ENCODE measurements around the gene ZNF385D. TPM values are rescaled to one million over a fixed set of nuclear protein-coding genes. Genes with fewer than 3 reads are reported as not detected.

Gene ZNF385D
- total RNA-seq, 4 donors from 2014 or later, result 0.41 to 5.0 (median 1.6) TPM

- in situ Hi-C loops (cut with MboI; ENCODE audit: low sequenced_read_pairs in 4 of 4), result no loop called here
- H3K4me1 ChIP-seq, result no peaks in the 10 kb centered on the region
- intact Hi-C loops (cut with DNase I; ENCODE audit: low total_unique reads), result no loop called here
- no peak overlapping the region for H3K4me3 ChIP-seq
- no peaks in the 10 kb centered on the region for H3K9me3 ChIP-seq
- no peaks in the 10 kb centered on the region for H3K27me3 ChIP-seq
- ATAC-seq, result no peak
- no peak for DNase-seq
- H3K36me3 ChIP-seq, result no peaks in the 10 kb centered on the region
- TF ChIP-seq POLR2A (IDR thresholded peaks at IDR 0.05), result no peak
- TF ChIP-seq, protein P1, sequence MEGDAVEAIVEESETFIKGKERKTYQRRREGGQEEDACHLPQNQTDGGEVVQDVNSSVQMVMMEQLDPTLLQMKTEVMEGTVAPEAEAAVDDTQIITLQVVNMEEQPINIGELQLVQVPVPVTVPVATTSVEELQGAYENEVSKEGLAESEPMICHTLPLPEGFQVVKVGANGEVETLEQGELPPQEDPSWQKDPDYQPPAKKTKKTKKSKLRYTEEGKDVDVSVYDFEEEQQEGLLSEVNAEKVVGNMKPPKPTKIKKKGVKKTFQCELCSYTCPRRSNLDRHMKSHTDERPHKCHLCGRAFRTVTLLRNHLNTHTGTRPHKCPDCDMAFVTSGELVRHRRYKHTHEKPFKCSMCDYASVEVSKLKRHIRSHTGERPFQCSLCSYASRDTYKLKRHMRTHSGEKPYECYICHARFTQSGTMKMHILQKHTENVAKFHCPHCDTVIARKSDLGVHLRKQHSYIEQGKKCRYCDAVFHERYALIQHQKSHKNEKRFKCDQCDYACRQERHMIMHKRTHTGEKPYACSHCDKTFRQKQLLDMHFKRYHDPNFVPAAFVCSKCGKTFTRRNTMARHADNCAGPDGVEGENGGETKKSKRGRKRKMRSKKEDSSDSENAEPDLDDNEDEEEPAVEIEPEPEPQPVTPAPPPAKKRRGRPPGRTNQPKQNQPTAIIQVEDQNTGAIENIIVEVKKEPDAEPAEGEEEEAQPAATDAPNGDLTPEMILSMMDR (IDR thresholded peaks at IDR 0.05 in 4 of 5, conservative IDR thresholded peaks at IDR 0.05 in 1 of 5), result no peak
- no peak overlapping the region for H3K27ac ChIP-seq
These were observed 273.3 kb downstream of the ZNF385D start for GRCh38 chr3:21477541-21478288.

GRCh38 chr3:21466476-21466875 lies 284.5 kb downstream of the ZNF385D start:
- TF ChIP-seq, protein P1 (IDR thresholded peaks at IDR 0.05 in 4 of 5, conservative IDR thresholded peaks at IDR 0.05 in 1 of 5), result no peak
- no peak for TF ChIP-seq POLR2A (IDR thresholded peaks at IDR 0.05)
- in situ Hi-C loops (cut with MboI; ENCODE audit: low sequenced_read_pairs in 4 of 4) (no loop called here), intact Hi-C loops (cut with DNase I; ENCODE audit: low total_unique reads) (no loop called here)
- DNase-seq, result no peak
- no peaks in the 10 kb centered on the region for H3K9me3 ChIP-seq
- no peaks in the 10 kb centered on the region for H3K36me3 ChIP-seq
- H3K4me1 ChIP-seq, result no peaks in the 10 kb centered on the region
- no peaks in the 10 kb centered on the region for H3K27me3 ChIP-seq
- no peak overlapping the region for H3K27ac ChIP-seq
- no peak overlapping the region for H3K4me3 ChIP-seq
- ATAC-seq, result no peak

DNA sequence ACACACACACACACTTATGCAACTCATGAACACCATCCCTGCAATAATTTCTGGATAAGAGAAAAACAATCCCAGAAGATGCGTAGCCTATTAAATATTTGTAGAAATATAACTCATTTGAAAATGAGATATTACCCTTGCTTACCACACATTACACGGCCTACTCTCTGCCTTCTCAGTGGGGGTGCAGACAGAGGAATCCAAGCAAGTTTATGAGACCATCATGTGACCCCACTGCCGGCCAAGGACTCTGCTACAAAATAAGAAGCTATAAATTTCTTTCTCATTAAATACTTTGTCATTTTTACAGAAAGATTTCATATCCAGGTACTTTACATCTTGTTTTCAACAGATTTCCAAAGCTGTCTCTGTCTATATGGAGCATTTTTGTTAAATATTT lies 286.3 kb downstream of the ZNF385D start:
- no peak overlapping the region for H3K27ac ChIP-seq
- H3K4me3 ChIP-seq, result no peak overlapping the region
- in situ Hi-C loops (cut with MboI; ENCODE audit: low sequenced_read_pairs in 4 of 4), result no loop called here
- ATAC-seq (no peak), DNase-seq (no peak)
- no peaks in the 10 kb centered on the region for H3K9me3 ChIP-seq
- H3K36me3 ChIP-seq, result no peaks in the 10 kb centered on the region
- intact Hi-C loops (cut with DNase I; ENCODE audit: low total_unique reads), result no loop called here
- TF ChIP-seq, protein P1 (IDR thresholded peaks at IDR 0.05 in 4 of 5, conservative IDR thresholded peaks at IDR 0.05 in 1 of 5), result no peak
- TF ChIP-seq POLR2A (IDR thresholded peaks at IDR 0.05), result no peak
- no peaks in the 10 kb centered on the region for H3K27me3 ChIP-seq
- no peaks in the 10 kb centered on the region for H3K4me1 ChIP-seq

DNA sequence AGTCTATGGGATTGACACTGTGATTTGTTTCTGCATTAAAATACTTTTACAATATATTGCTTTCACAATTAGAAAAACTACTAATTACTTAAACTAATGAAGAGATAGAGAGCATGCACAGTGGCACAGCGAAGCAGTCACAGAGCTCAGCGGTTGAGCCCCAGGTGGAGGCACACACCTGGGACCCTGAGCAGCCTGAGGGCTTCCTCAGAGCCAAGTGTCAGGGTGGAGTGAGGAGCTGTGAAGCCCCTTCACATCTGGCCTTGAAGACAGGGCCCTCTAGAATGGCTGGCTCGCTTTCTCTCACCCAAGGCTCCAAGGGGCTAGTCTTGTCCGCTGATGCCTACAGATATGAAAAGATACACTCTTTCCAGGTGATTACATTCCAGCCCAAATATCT lies 287.7 kb downstream of the ZNF385D start:
- in situ Hi-C loops (cut with MboI; ENCODE audit: low sequenced_read_pairs in 4 of 4) (no loop called here), intact Hi-C loops (cut with DNase I; ENCODE audit: low total_unique reads) (no loop called here)
- TF ChIP-seq, protein P1 (IDR thresholded peaks at IDR 0.05 in 4 of 5, conservative IDR thresholded peaks at IDR 0.05 in 1 of 5), result no peak
- TF ChIP-seq POLR2A (IDR thresholded peaks at IDR 0.05), result no peak
- no peaks in the 10 kb centered on the region for H3K27me3 ChIP-seq
- H3K36me3 ChIP-seq, result no peaks in the 10 kb centered on the region
- no peak overlapping the region for H3K4me3 ChIP-seq
- no peak for ATAC-seq
- DNase-seq, result no peak
- no peaks in the 10 kb centered on the region for H3K4me1 ChIP-seq
- no peak overlapping the region for H3K27ac ChIP-seq
- no peaks in the 10 kb centered on the region for H3K9me3 ChIP-seq

DNA sequence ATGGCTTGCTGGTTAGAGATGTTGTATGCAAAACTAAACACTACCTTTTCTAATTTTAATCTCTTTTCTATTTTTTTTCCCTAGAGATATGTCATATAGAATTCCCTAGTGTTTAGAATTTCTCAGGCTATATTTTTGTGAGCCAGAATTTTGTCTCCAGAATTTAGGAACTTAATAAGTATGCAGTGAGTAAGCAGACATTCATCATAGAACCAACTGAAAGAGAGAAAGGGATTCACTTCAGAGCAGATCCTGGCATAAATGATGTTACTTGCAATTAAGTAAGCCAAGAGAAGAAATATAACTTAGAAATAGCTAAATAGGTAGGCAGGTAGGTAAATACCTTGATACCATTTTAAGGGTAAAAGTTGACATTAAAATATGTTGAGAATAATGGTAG lies 288.9 kb downstream of the ZNF385D start:
- intact Hi-C loops (cut with DNase I; ENCODE audit: low total_unique reads) (no loop called here), in situ Hi-C loops (cut with MboI; ENCODE audit: low sequenced_read_pairs in 4 of 4) (no loop called here)
- ATAC-seq (no peak), DNase-seq (no peak)
- Histone ChIP-seq H3K4me3 (no peak overlapping the region), H3K36me3 (no peaks in the 10 kb centered on the region), H3K4me1 (no peaks in the 10 kb centered on the region), H3K9me3 (no peaks in the 10 kb centered on the region), H3K27me3 (no peaks in the 10 kb centered on the region), H3K27ac (no peak overlapping the region)
- no peak for TF ChIP-seq POLR2A (IDR thresholded peaks at IDR 0.05)
- TF ChIP-seq, protein P1 (IDR thresholded peaks at IDR 0.05 in 4 of 5, conservative IDR thresholded peaks at IDR 0.05 in 1 of 5), result no peak

Measured in gastrocnemius medialis (tissue), 4 donors.